Choroid plexus epithelial cell (primary cell): ENCODE results near the gene METAP1.

ENCODE experiments used
- DNase-seq: peaks from one replicate; pipeline ENCODE4 v3.0.0-alpha.2; 2010; ENCODE audit warnings: low read depth
- H3K4me3 ChIP-seq: 2 replicates; pipeline ENCODE4 v1.5.1; 2011; ENCODE audit warnings: low read depth, mild to moderate bottlenecking, control low read depth, low read length, moderate library complexity
- CTCF ChIP-seq: conservative IDR thresholded peaks from 2 replicates; pipeline ENCODE4 v1.5.1; 2011; ENCODE audit warnings: low read depth, mild to moderate bottlenecking, control low read depth, inconsistent platforms, low read length, moderate library complexity

METAP1 gene

GRCh38 chr4:99067617-99068016 lies 72.1 kb downstream of the METAP1 start:
- no peak for TF ChIP-seq CTCF
- DNase-seq: no peak

GRCh38 chr4:99071159-99071558 lies 75.6 kb downstream of the METAP1 start:
- no peak for DNase-seq
- no peak for TF ChIP-seq CTCF
- no peak overlapping the region for H3K4me3 ChIP-seq

More at GRCh38 chr4:99067617-99068016, 72.1 kb downstream of the METAP1 start:
- H3K4me3 ChIP-seq: no peak overlapping the region

GRCh38 chr4:99074816-99075215 lies 79.3 kb downstream of the METAP1 start:
- no peak overlapping the region for H3K4me3 ChIP-seq
- no peak for DNase-seq
- TF ChIP-seq CTCF: no peak

GRCh38 chr4:99076292-99076976 lies 80.9 kb downstream of the METAP1 start:
- no peak for DNase-seq
- TF ChIP-seq CTCF: no peak
- H3K4me3 ChIP-seq: no peak overlapping the region

GRCh38 chr4:99077177-99077576 lies 81.7 kb downstream of the METAP1 start:
- no peak for TF ChIP-seq CTCF
- H3K4me3 ChIP-seq: no peak overlapping the region
- DNase-seq: no peak

GRCh38 chr4:99078336-99078735 lies 82.8 kb downstream of the METAP1 start:
- no peak for DNase-seq
- no peak overlapping the region for H3K4me3 ChIP-seq
- no peak for TF ChIP-seq CTCF

GRCh38 chr4:99078931-99079624 lies 83.6 kb downstream of the METAP1 start:
- TF ChIP-seq CTCF: no peak
- DNase-seq: no peak
- no peak overlapping the region for H3K4me3 ChIP-seq
